H1 (cell line): Measurements from ENCODE around the gene SCN1B. TPM values are rescaled to one million over a fixed set of nuclear protein-coding genes. Genes with fewer than 3 reads are reported as not detected.

ENCODE experiments used
- CTCF ChIA-PET: fragments of 300-600 bp; sonication (Branson Sonifier 250); formaldehyde crosslinking; loops from one replicate; lab custom pipeline; 2021; ENCODE audit not compliant: partially characterized antibody; lab: Charles Lee
- POLR2A ChIA-PET: fragments of 300-600 bp; sonication (Branson Sonifier 250); formaldehyde crosslinking; loops from one replicate; lab custom pipeline; 2021; ENCODE audit warnings: inconsistent platforms; ENCODE audit not compliant: partially characterized antibody; lab: Charles Lee
- DNase-seq, 2 experiments: peaks; one replicate each; pipeline versions ENCODE4 v3.0.0 to v3.0.0-alpha.2; 2010 to 2022; ENCODE audit warnings: low spot score in 2 of 2, low read depth in 1 of 2, mixed read lengths in 1 of 2
- FAIRE-seq: peaks from 2 replicates; lab custom pipeline; 2011; peaks lifted over from hg19 to GRCh38; lab: Jason Lieb, UNC
- H2AFZ ChIP-seq: 2 replicates; pipeline ENCODE4 v1.8.1; 2012; ENCODE audit warnings: low read length, inconsistent platforms
- H2AK5ac ChIP-seq: 2 replicates; pipeline ENCODE4 v1.6.1; 2013; ENCODE audit warnings: low read depth, low read length
- H2BK120ac ChIP-seq: replicated peaks from 2 replicates; pipeline ENCODE3; 2013; ENCODE audit warnings: low read depth, low read length, inconsistent platforms
- H2BK12ac ChIP-seq: 2 replicates; pipeline ENCODE4 v1.6.1; 2013; ENCODE audit warnings: low read depth, low read length
- H2BK15ac ChIP-seq: 2 replicates; pipeline ENCODE4 v1.6.1; 2013; ENCODE audit warnings: low read length
- H2BK20ac ChIP-seq: 2 replicates; pipeline ENCODE4 v1.6.1; 2013; ENCODE audit warnings: low read length
- H2BK5ac ChIP-seq: 2 replicates; pipeline ENCODE4 v1.6.1; 2013; ENCODE audit warnings: low read depth, low read length
- H3K14ac ChIP-seq: 2 replicates; pipeline ENCODE4 v1.6.1; 2013; ENCODE audit warnings: inconsistent platforms; ENCODE audit not compliant: insufficient read length
- H3K18ac ChIP-seq: 2 replicates; pipeline ENCODE4 v1.6.1; 2013; ENCODE audit warnings: low read length; ENCODE audit errors: extremely low read depth
- H3K23ac ChIP-seq: 2 replicates; pipeline ENCODE4 v1.6.1; 2013; ENCODE audit warnings: inconsistent platforms; ENCODE audit not compliant: insufficient read length
- H3K23me2 ChIP-seq: 2 replicates; pipeline ENCODE4 v1.6.1; 2013; ENCODE audit warnings: low read depth, low read length
- H3K27ac ChIP-seq: 2 replicates; pipeline ENCODE4 v1.6.1; 2011; ENCODE audit warnings: low read depth, low read length, inconsistent platforms
- H3K27me3 ChIP-seq, 4 experiments: replicated peaks in 1 of 4; 1 replicate in 1 of 4; 2 replicates in 3 of 4; pipeline versions ENCODE4 v1.6.1 to v1.8.1; 2011 to 2013; ENCODE audit warnings: low read length in 3 of 4, mild to moderate bottlenecking in 3 of 4, inconsistent platforms in 2 of 4, mixed read lengths in 2 of 4, moderate library complexity in 1 of 4; ENCODE audit not compliant: control insufficient read depth in 3 of 4, insufficient read depth in 3 of 4; ENCODE audit errors: extremely low read depth in 1 of 4
- H3K36me3 ChIP-seq, 4 experiments: 2 replicates each; pipeline versions ENCODE4 v1.6.1 to v1.8.1; 2011 to 2013; ENCODE audit warnings: mild to moderate bottlenecking in 4 of 4, low read length in 3 of 4, moderate library complexity in 2 of 4, control low read depth in 1 of 4, inconsistent platforms in 1 of 4; ENCODE audit not compliant: insufficient read depth in 4 of 4, control insufficient read depth in 2 of 4
- H3K4ac ChIP-seq: replicated peaks from 2 replicates; pipeline ENCODE3; 2013; ENCODE audit warnings: low read length, low read depth, mixed read lengths, inconsistent platforms; ENCODE audit not compliant: insufficient read length
- H3K4me1 ChIP-seq, 4 experiments: replicated peaks in 1 of 4; 1 replicate in 1 of 4; 2 replicates in 3 of 4; pipeline versions ENCODE4 v1.6.1 to v1.8.1; 2011 to 2013; ENCODE audit warnings: low read length in 3 of 4, inconsistent platforms in 2 of 4, mixed read lengths in 1 of 4; ENCODE audit not compliant: insufficient read depth in 4 of 4, control insufficient read depth in 3 of 4
- H3K4me2 ChIP-seq, 2 experiments: 2 replicates each; pipeline versions ENCODE4 v1.6.1 to v1.8.1; 2011 to 2013; ENCODE audit warnings: low read depth in 2 of 2, low read length in 2 of 2, control low read depth in 1 of 2, inconsistent platforms in 1 of 2, mild to moderate bottlenecking in 1 of 2; ENCODE audit not compliant: insufficient read depth in 1 of 2
- H3K4me3 ChIP-seq, 4 experiments: fragments of 200-600, 300-600 bp in 1 of 4; sonication (generic), shearing (Covaris generic), sonication (Bioruptor Twin) in 1 of 4; 2 replicates each; pipeline versions ENCODE4 v1.5.1 to v1.8.1; 2011 to 2016; ENCODE audit warnings: low read length in 4 of 4, low read depth in 3 of 4, control low read depth in 2 of 4, inconsistent platforms in 2 of 4, mild to moderate bottlenecking in 2 of 4, mixed read lengths in 1 of 4, moderate library complexity in 1 of 4; ENCODE audit not compliant: insufficient read depth in 2 of 4; ENCODE audit errors: extremely low read depth in 1 of 4
- H3K56ac ChIP-seq: replicated peaks from 2 replicates; pipeline ENCODE3; 2013; ENCODE audit warnings: low read depth, mild to moderate bottlenecking, mixed read lengths, low read length, inconsistent platforms; ENCODE audit not compliant: insufficient read length
- H3K79me1 ChIP-seq: 2 replicates; pipeline ENCODE4 v1.6.1; 2013; ENCODE audit warnings: low read depth, low read length, control low read depth
- H3K79me2 ChIP-seq, 2 experiments: 2 replicates each; pipeline versions ENCODE4 v1.6.1 to v1.8.1; 2012 to 2013; ENCODE audit warnings: low read length in 2 of 2, mild to moderate bottlenecking in 2 of 2, inconsistent platforms in 1 of 2; ENCODE audit not compliant: insufficient read depth in 2 of 2, control insufficient read depth in 1 of 2
- H3K9ac ChIP-seq, 4 experiments: replicated peaks in 1 of 4; 1 replicate in 1 of 4; 2 replicates in 3 of 4; pipeline versions ENCODE4 v1.6.1 to v1.8.1; 2011 to 2013; ENCODE audit warnings: low read depth in 3 of 4, low read length in 3 of 4, control low read depth in 2 of 4, mild to moderate bottlenecking in 2 of 4, moderate library complexity in 2 of 4, inconsistent platforms in 1 of 4; ENCODE audit errors: extremely low read depth in 1 of 4
- H3K9me3 ChIP-seq, 2 experiments: 2 replicates each; pipeline versions ENCODE4 v1.6.1 to v1.8.1; 2012 to 2013; ENCODE audit warnings: mild to moderate bottlenecking in 2 of 2, moderate library complexity in 2 of 2, control low read depth in 1 of 2, inconsistent platforms in 1 of 2, low read depth in 1 of 2, low read length in 1 of 2, mixed read lengths in 1 of 2; ENCODE audit not compliant: insufficient read depth in 2 of 2
- H4K20me1 ChIP-seq, 2 experiments: replicated peaks in 1 of 2; 2 replicates each; pipeline versions ENCODE3 to v1.8.1; 2011 to 2013; ENCODE audit warnings: inconsistent platforms in 2 of 2, low read length in 2 of 2, mild to moderate bottlenecking in 1 of 2; ENCODE audit not compliant: insufficient read depth in 2 of 2, control insufficient read depth in 1 of 2
- H4K5ac ChIP-seq: 2 replicates; pipeline ENCODE4 v1.6.1; 2013; ENCODE audit warnings: low read length, low read depth, mixed read lengths, inconsistent platforms; ENCODE audit not compliant: insufficient read length
- H4K8ac ChIP-seq: 2 replicates; pipeline ENCODE4 v1.8.0; 2013; ENCODE audit warnings: mild to moderate bottlenecking, moderate library complexity, low read length, inconsistent platforms; ENCODE audit not compliant: insufficient read depth; ENCODE audit errors: extremely low read depth
- H4K91ac ChIP-seq: replicated peaks from 2 replicates; pipeline ENCODE3; 2013; ENCODE audit warnings: low read length, mixed read lengths, inconsistent platforms; ENCODE audit not compliant: insufficient read length
- CBX8 ChIP-seq: fragments of 300-800, 300-1000 bp; sonication (generic); IDR thresholded peaks from 2 replicates; pipeline ENCODE4 v1.7.1; 2016; ENCODE audit warnings: low read depth, low read length, borderline replicate concordance
- whole genome bisulfite sequencing, 2 experiments: shearing (Covaris generic) in 1 of 2; methylation state at CpG; one replicate each; pipeline versions ENCODE4 v1.1.6 to v1.1.7; 2013 to 2015; ENCODE audit warnings: low lambda C conversion rate in 2 of 2, mixed read lengths in 2 of 2, inconsistent platforms in 1 of 2, low coverage in 1 of 2, missing lambda C conversion rate in 1 of 2; ENCODE audit not compliant: insufficient replicate concordance in 2 of 2, insufficient coverage in 1 of 2, insufficient read length in 1 of 2; ENCODE audit errors: extremely low coverage in 1 of 2, missing lambda C conversion rate in 1 of 2; 5-methylcytosine and 5-hydroxymethylcytosine counted together
- polyA plus RNA-seq, 7 experiments: library from polyadenylated mRNA; depleted of rRNA in 3 of 7; stranded (reverse) in 5 of 7; unstranded in 2 of 7; fragments of >200 nt in 5 of 7; fragments of 200-250 nt in 2 of 7; gene quantifications; 1 replicate in 5 of 7; 2 replicates in 1 of 7; 4 replicates in 1 of 7; pipeline versions ENCODE4 v1.2.1 to v1.2.3, GENCODE V29; 2011 to 2013; ENCODE audit warnings: missing spikeins in 2 of 7, mixed read lengths in 2 of 7
- total RNA-seq: library from RNA; stranded (reverse); fragmentation: NEBNext Ultra II Directional; extraction: Animal tissue kit (Norgen Biotek cat#: 25700); gene quantifications from 2 replicates; pipeline ENCODE4 v1.2.1, GENCODE V29; 2021

The SCN1B gene
- total and polyA plus RNA-seq, 2 of the 8 experiments (the other 6 are each of a cell fraction or from before 2014, with no cell fraction given), result 3.1 to 3.5 TPM

- H3K79me2 ChIP-seq, result no peaks in the 10 kb centered on the region
- H3K27me3 ChIP-seq, result peaks cover 0 to 20% (median 18%) of the 10 kb centered on the region in 4 experiments; a peak in 6 of 7 replicates
- ChIA-PET CTCF (interaction anchor here (0.6 to 3.2 kb wide), 5 partner anchors 17 to 188 kb away, joined by 3 to 11 read pairs (median 3); no protein-coding TSS in a partner anchor), POLR2A (interaction anchor here (1.1 to 24.8 kb wide), 5 partner anchors 8 to 22 kb away, joined by 3 to 366 read pairs (median 10); partner anchors contain the start of gene GRAMD1A)
- H4K5ac ChIP-seq, result no peak overlapping the region
- H2BK120ac ChIP-seq, result no peak overlapping the region
- H2BK20ac ChIP-seq, result no peak overlapping the region
- no peak overlapping the region for H3K9ac ChIP-seq
- no peak overlapping the region for H2BK12ac ChIP-seq
- no peak overlapping the region for H3K4ac ChIP-seq
- H2AFZ ChIP-seq, result no peak overlapping the region
- peaks cover 26 to 54% (median 46%) of the 10 kb centered on the region in 4 experiments for H3K36me3 ChIP-seq
- H3K9me3 ChIP-seq, result no peaks in the 10 kb centered on the region
- no peak overlapping the region for H3K23ac ChIP-seq
- H3K4me3 ChIP-seq, result no peak overlapping the region
- H3K23me2 ChIP-seq, result peaks cover 10% of the 10 kb centered on the region; the same call in 1 of the 2 replicates
- H3K14ac ChIP-seq, result no peak overlapping the region
- DNase-seq, result no peak
- no peak for FAIRE-seq
- no peak overlapping the region for H3K56ac ChIP-seq
- H3K18ac ChIP-seq, result no peak overlapping the region
- no peak overlapping the region for H2AK5ac ChIP-seq
- no peaks in the 10 kb centered on the region for H3K79me1 ChIP-seq
- H3K4me2 ChIP-seq, result no peak overlapping the region
- peaks cover 7 to 22% of the 10 kb centered on the region in 2 experiments for H4K20me1 ChIP-seq
- H4K91ac ChIP-seq, result no peak overlapping the region
- 88% methylated on average over 8 of the region's 8 CpGs; no CpG with 5 or more reads in 1 of the 2 experiments for WGBS, 2 experiments
- H2BK15ac ChIP-seq, result no peak overlapping the region
- peaks cover 0 to 8% (median 4%) of the 10 kb centered on the region in 4 experiments; a peak in 6 of 7 replicates for H3K4me1 ChIP-seq
- H3K27ac ChIP-seq, result no peak overlapping the region
- no peak overlapping the region for H4K8ac ChIP-seq
- H2BK5ac ChIP-seq, result no peak overlapping the region
- TF ChIP-seq CBX8, result no peak
Observed at GRCh38 chr19:35027009-35027408, 3.3 kb upstream of the SCN1B start.
